Stimulated activated naive CD4-positive, alpha-beta T cell treated with Interleukin-2 at 50 U/mL for 16 hours (primary cell): ENCODE results near the gene CLTA.
"Not testable (repeated sequence)": the region's sequence is repeated elsewhere in the genome, so short reads cannot be mapped to it uniquely, and the experiment has no call there.

Experiments used
- DNase-seq: peaks from one replicate; lab custom pipeline; 2025; lab: John Stamatoyannopoulos, UW

Gene CLTA

GRCh38 chr9:36158917-36159316 is 31.8 kb upstream of the CLTA start:
- DNase-seq: no peak

DNA sequence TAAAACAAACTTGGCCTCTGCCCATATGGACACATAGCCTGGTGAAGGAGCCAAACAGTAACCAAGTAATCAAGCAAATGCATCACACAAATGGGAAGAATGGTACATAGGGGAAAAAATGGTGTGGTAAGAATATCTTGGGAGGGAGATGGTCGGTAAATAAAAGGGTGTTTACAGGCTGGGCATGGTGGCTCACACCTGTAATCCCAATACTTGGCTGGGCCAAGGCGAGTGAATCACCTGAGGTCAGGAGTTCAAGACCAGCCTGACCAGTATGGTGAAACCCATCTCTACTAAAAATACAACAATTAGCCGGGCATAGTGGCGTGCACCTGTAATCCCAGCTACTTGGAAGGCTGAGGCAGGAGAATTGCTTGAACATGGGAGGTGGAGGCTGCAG is 31.2 kb upstream of the CLTA start:
- DNase-seq: not testable (repeated sequence)

GRCh38 chr9:36160126-36160525 is 30.6 kb upstream of the CLTA start:
- not testable (repeated sequence) for DNase-seq

- DNase-seq: no peak
Observed at GRCh38 chr9:36161187-36161586, 29.5 kb upstream of the CLTA start.

DNA sequence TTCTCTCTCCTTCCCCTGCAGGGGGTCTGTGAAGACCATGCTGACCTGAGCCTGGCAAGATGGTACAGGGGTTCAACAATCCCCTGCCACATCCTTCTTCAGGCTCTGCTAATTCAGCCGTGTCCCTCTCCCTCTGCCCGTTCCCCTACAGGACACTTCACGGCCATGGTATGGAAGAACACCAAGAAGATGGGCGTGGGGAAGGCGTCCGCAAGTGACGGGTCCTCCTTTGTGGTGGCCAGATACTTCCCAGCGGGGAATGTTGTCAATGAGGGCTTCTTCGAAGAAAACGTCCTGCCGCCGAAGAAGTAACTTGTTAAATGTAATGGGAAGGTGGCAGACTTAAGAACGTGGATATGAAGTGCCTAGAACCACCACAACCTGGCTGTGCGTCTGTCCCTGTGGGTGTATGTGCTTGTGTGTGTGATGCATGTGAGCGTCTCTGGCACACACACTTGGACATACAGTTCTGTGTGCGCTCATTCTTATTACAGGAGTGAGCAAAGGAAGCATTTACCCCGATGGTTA is 28.4 kb upstream of the CLTA start:
- no peak for DNase-seq

- no peak for DNase-seq
Observed at GRCh38 chr9:36163049-36163785, 27.5 kb upstream of the CLTA start.

- DNase-seq: no peak
Observed at GRCh38 chr9:36163786-36164170, 26.9 kb upstream of the CLTA start.

GRCh38 chr9:36164372-36164771 is 26.3 kb upstream of the CLTA start:
- no peak for DNase-seq

- DNase-seq: no peak
Observed at GRCh38 chr9:36164989-36165388, 25.7 kb upstream of the CLTA start.

- no peak for DNase-seq
Observed at GRCh38 chr9:36165826-36166167, 24.9 kb upstream of the CLTA start.

DNA sequence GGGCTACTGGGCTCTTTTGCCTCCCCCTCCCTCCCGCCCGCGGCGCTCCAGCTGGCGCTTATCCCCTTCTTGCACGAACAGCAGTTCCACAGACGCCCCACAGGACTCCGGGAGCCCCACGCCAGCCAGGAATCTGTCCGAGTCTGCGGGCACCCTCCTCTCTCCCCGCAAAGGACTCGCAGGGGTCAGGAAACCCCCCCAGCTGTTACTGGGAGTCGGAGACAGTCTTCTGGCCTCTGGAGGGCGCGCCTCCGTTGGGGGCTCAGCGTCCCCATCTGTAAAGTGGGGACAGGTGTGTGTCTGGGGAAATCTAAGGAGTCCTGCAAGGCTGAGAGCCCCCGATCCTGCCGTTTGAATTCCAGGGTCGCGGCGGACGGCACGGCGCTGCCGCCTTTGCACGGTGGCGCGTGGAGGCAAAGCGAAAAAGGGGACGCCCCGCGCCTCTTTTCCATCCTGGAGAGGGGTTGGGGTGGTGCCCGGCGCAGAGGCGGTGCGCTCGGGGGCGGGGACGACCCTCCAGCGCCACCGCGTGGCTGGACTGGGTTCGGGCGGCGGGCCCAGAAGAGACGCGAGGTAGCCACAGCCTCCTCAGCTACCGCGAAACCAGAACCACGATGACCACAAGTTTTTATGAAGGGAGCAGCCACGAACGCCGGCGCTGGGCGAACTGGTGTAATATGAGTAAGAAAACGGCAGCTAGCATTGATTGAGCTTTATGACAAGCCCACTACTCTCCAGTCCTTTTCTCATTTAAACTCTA is 24.4 kb upstream of the CLTA start:
- peak; percentile 74 for DNase-seq

DNA sequence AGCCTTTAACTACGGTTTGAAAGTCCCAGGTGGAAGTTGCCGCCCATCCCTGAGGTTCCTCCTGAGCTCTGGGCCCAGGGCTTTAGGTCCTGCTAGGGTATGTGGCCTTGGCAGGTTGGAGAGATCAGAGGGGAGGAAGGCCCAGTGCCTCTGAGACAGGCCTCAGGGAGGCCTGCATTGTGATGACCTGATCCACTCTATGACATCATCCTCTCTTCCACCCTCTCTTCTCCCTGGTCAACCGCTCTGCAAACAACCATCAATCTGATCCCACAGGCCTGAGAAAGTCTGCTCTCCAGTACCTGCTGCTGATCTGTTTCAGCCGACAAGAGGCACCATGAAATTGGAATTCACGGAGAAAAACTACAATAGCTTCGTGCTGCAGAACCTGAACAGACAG is 21.6 kb upstream of the CLTA start, which contains the start of gene CCIN:
Gene CCIN, plus strand, starts transcription at position 223 of the 400 bp plus-strand sequence. Its CDS starts 115 bp downstream, at position 338.
- DNase-seq: no peak

DNA sequence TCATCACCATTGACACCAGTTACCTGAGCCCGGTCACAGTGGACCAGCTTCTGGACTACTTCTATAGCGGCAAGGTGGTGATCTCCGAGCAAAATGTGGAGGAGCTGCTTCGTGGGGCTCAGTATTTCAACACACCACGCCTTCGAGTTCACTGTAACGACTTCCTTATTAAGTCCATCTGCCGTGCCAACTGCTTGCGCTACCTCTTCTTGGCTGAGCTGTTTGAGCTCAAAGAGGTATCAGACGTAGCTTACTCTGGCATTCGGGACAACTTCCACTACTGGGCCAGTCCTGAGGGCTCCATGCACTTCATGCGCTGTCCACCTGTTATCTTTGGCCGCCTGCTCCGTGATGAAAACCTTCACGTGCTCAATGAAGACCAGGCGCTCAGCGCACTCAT is 21.0 kb upstream of the CLTA start:
- no peak for DNase-seq

GRCh38 chr9:36170531-36170930 is 20.2 kb upstream of the CLTA start:
- no peak for DNase-seq

GRCh38 chr9:36173861-36174260 is 16.9 kb upstream of the CLTA start:
- DNase-seq: no peak

DNA sequence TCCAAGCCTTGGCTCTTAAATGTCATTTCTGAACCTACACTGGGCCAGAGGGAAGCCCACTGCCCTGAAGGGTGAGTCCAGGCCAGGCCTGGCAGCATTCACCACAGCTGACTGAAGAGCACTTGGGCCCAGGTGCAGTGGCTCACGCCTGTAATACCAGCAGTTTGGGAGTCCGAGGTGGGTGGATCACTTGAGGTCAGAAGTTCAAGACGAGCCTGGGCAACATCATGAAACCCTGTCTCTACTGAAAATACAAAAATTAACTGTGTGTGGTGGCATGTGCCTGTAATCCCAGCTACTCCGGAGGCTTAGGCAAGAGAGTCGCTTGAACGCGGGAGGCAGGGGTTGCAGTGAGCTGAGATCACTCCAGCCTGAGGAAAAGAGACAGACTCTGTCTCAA is 16.4 kb upstream of the CLTA start:
- no peak for DNase-seq

GRCh38 chr9:36174731-36175130 is 16.0 kb upstream of the CLTA start:
- DNase-seq: no peak

DNA sequence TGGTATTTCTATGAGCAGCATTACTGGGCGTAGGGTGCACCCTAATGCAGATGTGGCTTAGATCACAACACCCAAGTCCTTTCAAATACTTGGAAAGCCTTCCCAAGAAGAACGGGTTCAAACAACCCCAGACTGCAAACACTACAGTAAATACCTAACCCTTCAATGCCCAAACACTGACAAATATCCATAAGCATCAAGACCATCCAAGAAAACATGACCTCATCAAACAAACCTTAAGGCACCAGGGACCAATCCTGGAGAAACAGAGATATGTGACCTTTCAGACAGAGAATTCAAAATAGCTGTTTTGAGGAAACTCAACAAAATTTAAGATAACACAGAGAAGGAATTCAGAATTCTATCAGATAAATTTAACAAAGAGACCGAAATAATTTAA is 15.5 kb upstream of the CLTA start:
- not testable (repeated sequence) for DNase-seq

DNA sequence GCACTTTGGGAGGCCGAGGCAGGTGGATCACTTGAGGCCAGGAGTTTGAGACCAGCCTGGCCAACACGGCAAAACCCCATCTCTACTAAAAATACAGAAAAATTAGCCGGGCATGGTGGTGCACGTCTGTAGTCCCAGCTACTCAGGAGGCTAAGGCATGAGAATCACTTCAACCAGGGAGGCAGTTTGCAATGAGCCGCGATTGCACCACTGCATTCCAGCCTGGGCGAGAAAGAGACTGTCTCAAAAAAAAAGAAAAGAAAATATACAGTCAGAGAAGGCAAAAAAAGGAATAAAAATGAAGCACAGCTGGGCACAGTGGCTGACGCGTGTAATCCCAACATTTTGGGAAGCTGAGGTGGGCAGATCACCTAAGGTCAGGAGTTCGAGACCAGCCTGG is 14.2 kb upstream of the CLTA start:
- DNase-seq: not testable (repeated sequence)

DNA sequence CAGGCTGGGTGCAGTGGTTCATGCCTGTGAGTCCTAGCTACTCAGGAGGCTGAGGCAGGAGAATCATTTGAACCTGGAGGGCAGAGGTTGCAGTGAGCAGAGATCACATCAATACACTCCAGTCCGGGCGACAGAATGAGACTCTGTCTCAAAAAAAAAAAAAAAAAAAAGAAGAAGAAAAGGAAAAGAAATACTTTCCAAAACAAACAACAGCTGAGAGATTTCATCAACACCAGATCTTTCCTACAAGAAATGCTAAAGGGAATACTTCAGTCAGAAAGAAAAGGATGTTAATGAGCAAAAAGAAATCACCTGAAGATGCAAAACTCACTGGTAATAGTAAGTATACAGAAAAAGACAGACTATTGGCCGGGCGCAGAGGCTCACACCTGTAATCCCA is 13.2 kb upstream of the CLTA start:
- DNase-seq: no peak

- not testable (repeated sequence) for DNase-seq
Observed at GRCh38 chr9:36180243-36180642, 10.5 kb upstream of the CLTA start.

GRCh38 chr9:36187414-36187813 is 3.3 kb upstream of the CLTA start:
- no peak for DNase-seq

- no peak for DNase-seq
Observed at GRCh38 chr9:36188212-36188611, 2.5 kb upstream of the CLTA start.
